Transverse colon (tissue), 4 donors: ENCODE results near the gene LYRM7. TPM values are rescaled to one million over a fixed set of nuclear protein-coding genes. Genes with fewer than 3 reads are reported as not detected.

ENCODE experiments used
- DNase-seq: peaks from one replicate; pipeline ENCODE4 v3.0.0-alpha.2; 2019
- H3K27ac ChIP-seq, 4 donors: fragments of 200-600 bp; sonication (generic); 2 replicates each; pipeline ENCODE4 v1.5.1; 2016 to 2018; ENCODE audit warnings: inconsistent platforms in 4 of 4
- H3K27me3 ChIP-seq: fragments of 200-600 bp; sonication (generic); 2 replicates; pipeline ENCODE4 v1.5.1; 2017; ENCODE audit warnings: inconsistent platforms
- H3K36me3 ChIP-seq, 4 donors: fragments of 200-600 bp; sonication (generic); 2 replicates each; pipeline ENCODE4 v1.5.1; 2017 to 2019; ENCODE audit warnings: inconsistent platforms in 4 of 4
- H3K4me1 ChIP-seq, 4 donors: fragments of 200-600 bp; sonication (generic); 2 replicates each; pipeline ENCODE4 v1.5.1; 2017 to 2020; ENCODE audit warnings: inconsistent platforms in 4 of 4
- H3K4me3 ChIP-seq, 4 donors: fragments of 200-600 bp; sonication (generic); 1 replicate in 1 of 4; 2 replicates in 3 of 4; pipeline versions ENCODE4 v1.5.1 to v1.6.1; 2017 to 2019; ENCODE audit warnings: inconsistent platforms in 4 of 4
- H3K9me3 ChIP-seq, 2 donors: fragments of 200-600 bp; sonication (generic); 2 replicates each; pipeline ENCODE4 v1.5.1; 2017 to 2019; ENCODE audit warnings: inconsistent platforms in 2 of 2
- CTCF ChIP-seq, 5 experiments: fragments of 200-600 bp in 3 of 5; fragments of 450-650 bp in 2 of 5; sonication (generic) in 3 of 5; IDR thresholded peaks; 1 replicate in 2 of 5; 2 replicates in 3 of 5; pipeline ENCODE4 v1.5.1; 2016 to 2017; ENCODE audit warnings: antibody characterized with exemption in 5 of 5, inconsistent platforms in 3 of 5, mild to moderate bottlenecking in 2 of 5, moderate library complexity in 1 of 5
- EP300 ChIP-seq: sonication (generic); formaldehyde crosslinking; IDR thresholded peaks from one replicate; pipeline ENCODE4 v1.6.1; 2017; ENCODE audit warnings: antibody characterized with exemption, low read depth
- POLR2A ChIP-seq: fragments of 450-650 bp; IDR thresholded peaks from one replicate; pipeline ENCODE4 v1.6.1; 2016; ENCODE audit warnings: antibody characterized with exemption, mild to moderate bottlenecking, moderate library complexity
- POLR2AphosphoS5 ChIP-seq, 3 donors: sonication (generic); formaldehyde crosslinking; IDR thresholded peaks; one replicate each; pipeline ENCODE4 v1.6.1; 2016; ENCODE audit warnings: antibody characterized with exemption in 3 of 3
- WGBS, 2 donors: methylation state at CpG; one replicate each; pipeline ENCODE4 v1.1.5; 2018; ENCODE audit warnings: low coverage in 1 of 2; 5-methylcytosine and 5-hydroxymethylcytosine counted together
- in situ Hi-C, 4 donors: fragments of 200-750 bp; cut with MboI; loops; one replicate each; pipeline versions ENCODE4 v1.15.0 to v1.15.1; 2017; ENCODE audit warnings: low sequenced_read_pairs in 3 of 4, low pct_ligation_motif_present in 1 of 4, low pct_unique_long_range_greater_than_20kb in 1 of 4
- intact Hi-C: fragments of 100-400 bp; cut with DNase I; formaldehyde crosslinking; loops from one replicate; pipeline ENCODE4 v1.15.1; 2023; ENCODE audit warnings: low total_unique reads
- total RNA-seq, 4 donors: library from RNA; depleted of rRNA; stranded (reverse); fragments of >200 nt; gene quantifications; one replicate each; pipeline ENCODE4 v1.1.0, GENCODE V29; 2016

Gene LYRM7
- total RNA-seq, 4 donors from 2014 or later = 2.0 to 14.6 (median 12.3) TPM

- no peak for DNase-seq
- intact Hi-C loops (no loop called here), in situ Hi-C loops (no loop called here)
These were observed 29.8 kb downstream of the LYRM7 start for GRCh38 chr5:131200560-131200959.

GRCh38 chr5:131204964-131205363, 34.2 kb downstream of the LYRM7 start:
- intact Hi-C loops = no loop called here
- Histone ChIP-seq H3K27ac (peak overlapping the region; percentile 43 to 63 (median 60)), H3K36me3 (peaks cover 0 to 2% (median 0%) of the 10 kb centered on the region in 4 donors), H3K27me3 (no peaks in the 10 kb centered on the region), H3K4me1 (peaks cover 4 to 46% (median 22%) of the 10 kb centered on the region in 4 donors), H3K9me3 (no peaks in the 10 kb centered on the region), H3K4me3 (no peak overlapping the region)
- DNase-seq = no peak
- in situ Hi-C loops = no loop called here
- WGBS, 2 donors = 45 to 51% methylated on average over 2 of the region's 2 CpGs
- TF ChIP-seq CTCF (IDR thresholded peaks at IDR 0.05) (no peak), POLR2A (no peak), POLR2AphosphoS5 (IDR thresholded peaks at IDR 0.05) (no peak)

More at GRCh38 chr5:131200560-131200959, 29.8 kb downstream of the LYRM7 start:
- WGBS, 2 donors = 92 to 94% methylated on average over 3 of the region's 3 CpGs
- no peaks in the 10 kb centered on the region for H3K27me3 ChIP-seq
- H3K27ac ChIP-seq = no peak overlapping the region
- no peaks in the 10 kb centered on the region for H3K9me3 ChIP-seq
- H3K36me3 ChIP-seq = peaks cover 0 to 9% (median 0%) of the 10 kb centered on the region in 4 donors
- H3K4me1 ChIP-seq = peaks cover 0 to 14% (median 3%) of the 10 kb centered on the region in 4 donors
- H3K4me3 ChIP-seq = no peak overlapping the region
- TF ChIP-seq EP300 = no peak
- no peak for TF ChIP-seq POLR2AphosphoS5 (IDR thresholded peaks at IDR 0.05)
- no peak for TF ChIP-seq CTCF (IDR thresholded peaks at IDR 0.05)
- TF ChIP-seq POLR2A = no peak

DNA sequence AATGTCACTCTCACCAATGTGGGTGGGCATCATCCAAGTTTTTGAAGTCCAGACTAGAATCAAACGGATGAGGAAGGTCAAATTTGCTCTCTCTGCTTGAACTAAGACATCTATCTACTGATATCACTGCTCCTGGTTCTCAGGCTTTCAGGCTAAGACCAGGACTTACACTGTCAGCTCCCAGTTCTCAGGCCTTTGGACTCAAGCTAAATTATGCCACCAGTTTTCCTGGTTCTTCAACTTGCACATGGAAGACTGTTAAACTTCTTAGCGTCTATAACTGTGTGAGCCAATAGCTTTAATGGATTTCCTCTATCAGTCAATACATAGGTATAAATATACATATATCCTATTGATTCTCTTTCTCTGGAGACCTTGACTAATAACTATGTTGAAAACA, 35.3 kb downstream of the LYRM7 start:
- 74 to 80% methylated on average over 2 of the region's 2 CpGs for WGBS, 2 donors
- TF ChIP-seq CTCF (IDR thresholded peaks at IDR 0.05) (no peak), POLR2AphosphoS5 (IDR thresholded peaks at IDR 0.05) (peak in 2 of 3 donors; percentile 4 to 34)
- no peaks in the 10 kb centered on the region for H3K27me3 ChIP-seq
- H3K36me3 ChIP-seq = no peaks in the 10 kb centered on the region
- peaks cover 4 to 57% (median 25%) of the 10 kb centered on the region in 4 donors for H3K4me1 ChIP-seq
- in situ Hi-C loops (no loop called here), intact Hi-C loops (no loop called here)
- H3K4me3 ChIP-seq = no peak overlapping the region
- H3K9me3 ChIP-seq = no peaks in the 10 kb centered on the region
- peak overlapping the region; percentile 43 to 62 (median 59) for H3K27ac ChIP-seq
- no peak for DNase-seq

- intact Hi-C loops (no loop called here), in situ Hi-C loops (no loop called here)
- Histone ChIP-seq H3K36me3 (no peaks in the 10 kb centered on the region), H3K27ac (peak overlapping the region; percentile 43 to 62 (median 59)), H3K4me3 (no peak overlapping the region), H3K4me1 (peaks cover 4 to 58% (median 25%) of the 10 kb centered on the region in 4 donors), H3K9me3 (no peaks in the 10 kb centered on the region), H3K27me3 (no peaks in the 10 kb centered on the region)
- no peak for DNase-seq
- TF ChIP-seq CTCF (IDR thresholded peaks at IDR 0.05) (no peak), EP300 (no peak)
- 25 to 27% methylated on average over 1 of the region's 1 CpG for WGBS, 2 donors
These were observed 36.0 kb downstream of the LYRM7 start for GRCh38 chr5:131206772-131207171.
